Upper lobe of left lung (tissue), 6 donors: ENCODE measurements around the gene ZNF609. TPM values are rescaled to one million over a fixed set of nuclear protein-coding genes. Genes with fewer than 3 reads are reported as not detected.

Experiments used
- ATAC-seq, 2 donors: fragments of 200-7000 bp; cut with Tn5 transposase; one replicate each; pipeline ENCODE4 v1.9.1; 2022; ENCODE audit warnings: mild to moderate bottlenecking in 2 of 2, moderate library complexity in 2 of 2; ENCODE audit not compliant: low FRiP score in 2 of 2
- DNase-seq, 2 donors: peaks; one replicate each; pipeline ENCODE4 v3.0.0-alpha.2; 2019 to 2020
- H3K27ac ChIP-seq, 4 donors: fragments of 200-600 bp; sonication (generic); one replicate each; pipeline ENCODE4 v1.5.1; 2016 to 2019
- H3K27me3 ChIP-seq, 4 donors: fragments of 200-600 bp; sonication (generic); one replicate each; pipeline ENCODE4 v1.5.1; 2017 to 2019
- H3K36me3 ChIP-seq, 4 donors: fragments of 200-600 bp; sonication (generic); one replicate each; pipeline ENCODE4 v1.5.1; 2016 to 2019
- H3K4me1 ChIP-seq, 4 donors: fragments of 200-600 bp; sonication (generic); one replicate each; pipeline ENCODE4 v1.5.1; 2018 to 2019
- H3K4me3 ChIP-seq, 4 donors: fragments of 200-600 bp; sonication (generic); one replicate each; pipeline ENCODE4 v1.5.1; 2017 to 2019; ENCODE audit warnings: mild to moderate bottlenecking in 2 of 4, moderate library complexity in 1 of 4
- H3K9me3 ChIP-seq, 4 donors: fragments of 200-600 bp; sonication (generic); one replicate each; pipeline ENCODE4 v1.5.1; 2018 to 2019
- EP300 ChIP-seq, 4 donors: sonication (generic); formaldehyde crosslinking; IDR thresholded peaks; one replicate each; pipeline ENCODE4 v1.5.1; 2017; ENCODE audit warnings: antibody characterized with exemption in 4 of 4, control low read depth in 2 of 4
- POLR2A ChIP-seq, 4 donors: fragments of 450-650 bp; IDR thresholded peaks; one replicate each; pipeline ENCODE4 v1.5.1; 2016 to 2017; ENCODE audit warnings: antibody characterized with exemption in 4 of 4, mild to moderate bottlenecking in 2 of 4
- POLR2AphosphoS5 ChIP-seq, 2 donors: sonication (generic); formaldehyde crosslinking; IDR thresholded peaks; one replicate each; pipeline ENCODE4 v1.5.1; 2017; ENCODE audit warnings: antibody characterized with exemption in 2 of 2
- WGBS, 2 donors: methylation state at CpG; one replicate each; pipeline ENCODE4 v1.1.5; 2017 to 2018; 5-methylcytosine and 5-hydroxymethylcytosine counted together
- total RNA-seq, 6 donors: library from RNA; depleted of rRNA in 4 of 6; stranded (reverse); fragments of >200 nt in 4 of 6; gene quantifications; one replicate each; pipeline versions ENCODE4 v1.1.0 to v1.2.1, GENCODE V29; 2016 to 2021
- TF ChIP-seq, protein P1 (sequence below), 6 experiments: fragments of 450-650 bp in 4 of 6; fragments of 200-600 bp in 2 of 6; sonication (generic) in 2 of 6; IDR thresholded peaks; one replicate each; pipeline ENCODE4 v1.5.1; 2016 to 2019; ENCODE audit warnings: antibody characterized with exemption in 6 of 6
- donor health status: DM: no; HTN: no; CAD: no; lungs with moderate emphysema.
- donor health status: DM: no; HTN: yes; CAD: no; lungs with severe emphysema.

The ZNF609 gene
- total RNA-seq, 6 donors from 2014 or later: 30.4 to 65.0 (median 44.5) TPM

- Histone ChIP-seq H3K9me3 (no peaks in the 10 kb centered on the region), H3K27me3 (no peaks in the 10 kb centered on the region), H3K4me3 (no peak overlapping the region), H3K36me3 (peaks cover 9 to 69% (median 36%) of the 10 kb centered on the region in 4 donors), H3K27ac (no peak overlapping the region), H3K4me1 (peaks cover 0 to 7% (median 4%) of the 10 kb centered on the region in 4 donors)
- no peak for ATAC-seq
- DNase-seq: no peak
- WGBS, 2 donors: 95 to 96% methylated on average over 3 of the region's 3 CpGs
- TF ChIP-seq POLR2AphosphoS5 (IDR thresholded peaks at IDR 0.05) (no peak), POLR2A (IDR thresholded peaks at IDR 0.05) (no peak), EP300 (IDR thresholded peaks at IDR 0.05) (no peak)
- TF ChIP-seq, protein P1, sequence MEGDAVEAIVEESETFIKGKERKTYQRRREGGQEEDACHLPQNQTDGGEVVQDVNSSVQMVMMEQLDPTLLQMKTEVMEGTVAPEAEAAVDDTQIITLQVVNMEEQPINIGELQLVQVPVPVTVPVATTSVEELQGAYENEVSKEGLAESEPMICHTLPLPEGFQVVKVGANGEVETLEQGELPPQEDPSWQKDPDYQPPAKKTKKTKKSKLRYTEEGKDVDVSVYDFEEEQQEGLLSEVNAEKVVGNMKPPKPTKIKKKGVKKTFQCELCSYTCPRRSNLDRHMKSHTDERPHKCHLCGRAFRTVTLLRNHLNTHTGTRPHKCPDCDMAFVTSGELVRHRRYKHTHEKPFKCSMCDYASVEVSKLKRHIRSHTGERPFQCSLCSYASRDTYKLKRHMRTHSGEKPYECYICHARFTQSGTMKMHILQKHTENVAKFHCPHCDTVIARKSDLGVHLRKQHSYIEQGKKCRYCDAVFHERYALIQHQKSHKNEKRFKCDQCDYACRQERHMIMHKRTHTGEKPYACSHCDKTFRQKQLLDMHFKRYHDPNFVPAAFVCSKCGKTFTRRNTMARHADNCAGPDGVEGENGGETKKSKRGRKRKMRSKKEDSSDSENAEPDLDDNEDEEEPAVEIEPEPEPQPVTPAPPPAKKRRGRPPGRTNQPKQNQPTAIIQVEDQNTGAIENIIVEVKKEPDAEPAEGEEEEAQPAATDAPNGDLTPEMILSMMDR (IDR thresholded peaks at IDR 0.05): no peak
Measured at GRCh38 chr15:64425221-64425620, 35.2 kb upstream of the ZNF609 start.

DNA sequence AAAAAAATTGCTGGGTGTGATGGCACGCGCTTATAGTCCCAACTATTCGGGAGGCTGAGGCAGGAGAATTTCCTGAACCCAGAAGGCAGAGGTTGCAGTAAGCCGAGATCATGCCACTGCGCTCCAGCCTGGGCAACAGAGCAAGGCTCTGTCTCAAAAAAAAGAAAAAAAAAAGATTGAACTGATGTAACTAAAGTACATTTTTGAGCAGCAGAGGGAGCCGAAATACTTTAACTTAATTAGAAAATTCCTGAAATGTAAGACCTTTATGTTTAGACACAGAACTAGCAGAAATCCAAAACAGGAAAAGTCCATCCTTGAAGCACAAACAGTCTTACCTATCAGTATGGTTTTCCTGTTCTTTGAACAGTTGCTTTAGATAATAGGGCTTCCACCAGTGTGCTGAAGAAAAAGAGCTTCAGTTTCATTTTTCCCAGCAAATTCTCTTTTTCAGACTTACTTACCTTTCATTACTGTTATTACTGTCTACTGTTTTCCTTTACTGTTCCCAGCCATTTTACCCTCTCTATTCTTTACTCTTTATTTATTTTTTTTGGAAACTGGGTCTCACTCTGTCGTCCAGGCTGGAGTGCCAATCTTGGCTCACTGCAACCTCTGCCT lies 33.4 kb upstream of the ZNF609 start:
- H3K4me1 ChIP-seq: peaks cover 0 to 7% (median 4%) of the 10 kb centered on the region in 4 donors
- H3K9me3 ChIP-seq: no peaks in the 10 kb centered on the region
- TF ChIP-seq EP300 (IDR thresholded peaks at IDR 0.05): no peak
- no peak for TF ChIP-seq POLR2AphosphoS5 (IDR thresholded peaks at IDR 0.05)
- TF ChIP-seq POLR2A (IDR thresholded peaks at IDR 0.05): no peak
- TF ChIP-seq, protein P1 (IDR thresholded peaks at IDR 0.05): peak in 3 of 6 experiments; percentile 12 to 31 (median 25)
- H3K27me3 ChIP-seq: no peaks in the 10 kb centered on the region
- no peak for ATAC-seq
- peaks cover 6 to 61% (median 26%) of the 10 kb centered on the region in 4 donors for H3K36me3 ChIP-seq
- H3K4me3 ChIP-seq: no peak overlapping the region
- WGBS, 2 donors: 77 to 79% methylated on average over 7 of the region's 7 CpGs
- H3K27ac ChIP-seq: no peak overlapping the region
- no peak for DNase-seq

DNA sequence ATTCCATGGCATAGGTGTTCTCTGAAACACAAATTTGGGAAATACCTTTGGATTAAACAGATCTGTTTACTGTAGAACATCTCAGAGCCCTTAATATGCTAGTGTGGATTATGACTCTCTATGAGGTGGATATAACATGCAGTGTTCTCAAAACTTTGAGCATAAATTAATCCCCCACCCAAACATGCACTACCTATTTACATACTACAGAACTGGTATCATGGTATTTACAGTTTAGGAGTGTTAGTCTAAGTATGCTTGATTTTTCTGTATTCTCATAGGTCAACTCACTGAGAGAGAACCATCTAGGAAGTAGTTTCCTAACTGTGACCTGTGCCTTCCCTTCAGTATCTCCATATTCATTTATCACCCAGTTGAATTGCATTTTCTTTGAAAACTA lies 30.9 kb upstream of the ZNF609 start:
- TF ChIP-seq EP300 (IDR thresholded peaks at IDR 0.05) (no peak), POLR2AphosphoS5 (IDR thresholded peaks at IDR 0.05) (no peak), POLR2A (IDR thresholded peaks at IDR 0.05) (no peak)
- TF ChIP-seq, protein P1 (IDR thresholded peaks at IDR 0.05): no peak
- ATAC-seq (no peak), DNase-seq (no peak)
- peaks cover 0 to 7% (median 4%) of the 10 kb centered on the region in 4 donors for H3K4me1 ChIP-seq
- H3K27ac ChIP-seq: peak overlapping the region in 1 of 4 donors; percentile 26
- H3K27me3 ChIP-seq: no peaks in the 10 kb centered on the region
- peaks cover 6 to 50% (median 22%) of the 10 kb centered on the region in 4 donors for H3K36me3 ChIP-seq
- no peak overlapping the region for H3K4me3 ChIP-seq
- H3K9me3 ChIP-seq: no peaks in the 10 kb centered on the region

GRCh38 chr15:64430000-64430735 lies 30.2 kb upstream of the ZNF609 start:
- 24 to 29% methylated on average over 3 of the region's 3 CpGs for WGBS, 2 donors
- H3K36me3 ChIP-seq: peaks cover 6 to 43% (median 17%) of the 10 kb centered on the region in 4 donors

More at GRCh38 chr15:64430000-64430735, 30.2 kb upstream of the ZNF609 start:
- Histone ChIP-seq H3K27ac (peak overlapping the region in 2 of 4 donors; percentile 14 to 26), H3K9me3 (no peaks in the 10 kb centered on the region), H3K27me3 (no peaks in the 10 kb centered on the region), H3K4me3 (no peak overlapping the region), H3K4me1 (peaks cover 0 to 7% (median 4%) of the 10 kb centered on the region in 4 donors)
- peak in 1 of 2 donors; percentile 82 for ATAC-seq
- peak in 1 of 2 donors; percentile 22 for DNase-seq
- TF ChIP-seq EP300 (IDR thresholded peaks at IDR 0.05): no peak
- TF ChIP-seq, protein P1 (IDR thresholded peaks at IDR 0.05): no peak
- TF ChIP-seq POLR2AphosphoS5 (IDR thresholded peaks at IDR 0.05): no peak
- TF ChIP-seq POLR2A (IDR thresholded peaks at IDR 0.05): no peak
